Nephron (organoid): ENCODE data around the gene NR5A2.
"Not testable (repeated sequence)": the region's sequence is repeated elsewhere in the genome, so short reads cannot be mapped to it uniquely, and the experiment has no call there.

Experiments used
- H3K27ac Mint-ChIP-seq, 3 experiments: 2 replicates each; pipeline ENCODE4 v1.8.0; 2020; ENCODE audit warnings: mixed read lengths in 3 of 3, mild to moderate bottlenecking in 2 of 3, moderate library complexity in 1 of 3
- H3K27me3 Mint-ChIP-seq: 2 replicates; pipeline ENCODE4 v1.8.0; 2021; ENCODE audit warnings: low read depth, mild to moderate bottlenecking, moderate library complexity, mixed read lengths
- H3K36me3 Mint-ChIP-seq: 2 replicates; pipeline ENCODE4 v1.8.0; 2020; ENCODE audit warnings: low read depth, mixed read lengths
- H3K4me1 Mint-ChIP-seq: 2 replicates; pipeline ENCODE4 v1.8.0; 2020; ENCODE audit warnings: mixed read lengths
- H3K4me3 Mint-ChIP-seq, 3 experiments: 2 replicates each; pipeline ENCODE4 v1.8.0; 2020; ENCODE audit warnings: mild to moderate bottlenecking in 3 of 3, mixed read lengths in 3 of 3, moderate library complexity in 2 of 3
- H3K9me3 Mint-ChIP-seq: 2 replicates; pipeline ENCODE4 v1.8.0; 2020; ENCODE audit warnings: mixed read lengths
- TF ChIP-seq, protein P1 (sequence below), 3 experiments: fragments of 200-600 bp; sonication (generic); IDR thresholded peaks; one replicate each; pipeline ENCODE4 v1.5.0; 2021; ENCODE audit warnings: antibody characterized with exemption in 3 of 3; ENCODE audit not compliant: unreplicated experiment in 3 of 3

The NR5A2 gene

DNA sequence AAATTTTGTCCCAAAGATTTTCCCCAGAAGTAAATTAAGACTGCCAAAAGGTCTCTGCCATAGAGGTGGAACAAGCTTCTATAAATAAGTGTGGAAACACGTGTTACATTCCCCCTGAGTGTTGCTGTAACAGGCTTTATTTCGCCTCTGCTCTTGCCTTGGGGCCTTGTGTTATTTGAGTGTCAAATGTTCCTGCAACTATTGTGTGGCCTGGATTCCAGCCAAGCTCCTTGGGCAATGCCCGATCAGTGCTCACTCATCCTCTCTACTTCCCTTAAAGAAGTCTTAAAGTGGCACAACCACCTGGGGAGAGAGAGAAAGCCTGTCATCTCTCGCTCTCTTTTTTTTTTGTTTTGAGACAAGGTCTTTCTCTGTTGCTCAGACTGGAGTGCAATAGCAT is 156.7 kb downstream of the NR5A2 start:
- H3K4me1 Mint-ChIP-seq = peaks cover 17% of the 10 kb centered on the region
- no peak overlapping the region for H3K4me3 Mint-ChIP-seq

DNA sequence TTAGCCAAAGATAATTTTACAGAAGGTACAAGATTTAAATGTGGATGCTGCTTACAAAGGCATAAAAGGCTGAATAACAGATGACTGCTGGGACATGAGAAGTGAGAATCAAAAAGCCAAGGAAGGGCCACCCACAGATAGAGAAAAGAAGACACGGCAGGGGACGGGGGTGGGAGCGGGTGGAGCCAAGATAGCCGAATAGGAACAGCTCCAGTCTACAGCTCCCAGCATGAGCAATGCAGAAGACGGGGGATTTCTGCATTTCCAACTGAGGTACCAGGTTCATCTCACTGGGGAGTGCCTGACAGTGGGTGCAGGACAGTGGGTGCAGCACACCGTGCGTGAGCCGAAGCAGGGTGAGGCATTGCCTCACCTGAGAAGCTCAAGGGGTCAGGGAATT is 157.7 kb downstream of the NR5A2 start:
- Mint-ChIP-seq H3K9me3 (peaks cover 14% of the 10 kb centered on the region), H3K4me1 (peaks cover 12% of the 10 kb centered on the region)
- not testable (repeated sequence) for H3K27ac Mint-ChIP-seq, H3K36me3 Mint-ChIP-seq, H3K27me3 Mint-ChIP-seq, H3K4me3 Mint-ChIP-seq

More for the DNA sequence above, 156.7 kb downstream of the NR5A2 start:
- Mint-ChIP-seq H3K9me3 (peaks cover 14% of the 10 kb centered on the region), H3K27ac (peak overlapping the region in 2 of 3 experiments; percentile 7 to 22), H3K36me3 (peaks cover 4% of the 10 kb centered on the region), H3K27me3 (peaks cover 7% of the 10 kb centered on the region)
- TF ChIP-seq, protein P1, sequence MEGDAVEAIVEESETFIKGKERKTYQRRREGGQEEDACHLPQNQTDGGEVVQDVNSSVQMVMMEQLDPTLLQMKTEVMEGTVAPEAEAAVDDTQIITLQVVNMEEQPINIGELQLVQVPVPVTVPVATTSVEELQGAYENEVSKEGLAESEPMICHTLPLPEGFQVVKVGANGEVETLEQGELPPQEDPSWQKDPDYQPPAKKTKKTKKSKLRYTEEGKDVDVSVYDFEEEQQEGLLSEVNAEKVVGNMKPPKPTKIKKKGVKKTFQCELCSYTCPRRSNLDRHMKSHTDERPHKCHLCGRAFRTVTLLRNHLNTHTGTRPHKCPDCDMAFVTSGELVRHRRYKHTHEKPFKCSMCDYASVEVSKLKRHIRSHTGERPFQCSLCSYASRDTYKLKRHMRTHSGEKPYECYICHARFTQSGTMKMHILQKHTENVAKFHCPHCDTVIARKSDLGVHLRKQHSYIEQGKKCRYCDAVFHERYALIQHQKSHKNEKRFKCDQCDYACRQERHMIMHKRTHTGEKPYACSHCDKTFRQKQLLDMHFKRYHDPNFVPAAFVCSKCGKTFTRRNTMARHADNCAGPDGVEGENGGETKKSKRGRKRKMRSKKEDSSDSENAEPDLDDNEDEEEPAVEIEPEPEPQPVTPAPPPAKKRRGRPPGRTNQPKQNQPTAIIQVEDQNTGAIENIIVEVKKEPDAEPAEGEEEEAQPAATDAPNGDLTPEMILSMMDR (IDR thresholded peaks at IDR 0.05; ENCODE audit: unreplicated experiment in 3 of 3) = no peak

DNA sequence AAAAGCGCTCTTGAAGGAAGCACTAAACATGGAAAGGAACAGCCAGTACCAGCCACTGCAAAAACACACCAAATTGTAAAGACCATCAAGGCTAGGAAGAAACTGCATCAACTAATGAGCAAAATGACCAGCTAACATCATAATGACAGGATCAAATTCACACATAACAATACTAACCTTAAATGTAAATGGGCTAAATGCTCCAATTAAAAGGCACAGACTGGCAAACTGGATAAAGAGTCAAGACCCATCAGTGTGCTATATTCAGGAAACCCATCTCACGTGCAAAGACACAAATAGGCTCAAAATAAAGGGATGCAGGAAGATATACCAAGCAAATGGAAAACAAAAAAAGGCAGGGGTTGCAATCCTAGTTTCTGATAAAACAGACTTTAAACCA is 159.8 kb downstream of the NR5A2 start:
- not testable (repeated sequence) for H3K27me3 Mint-ChIP-seq, H3K36me3 Mint-ChIP-seq, H3K4me3 Mint-ChIP-seq, H3K27ac Mint-ChIP-seq
- Mint-ChIP-seq H3K9me3 (peaks cover 17% of the 10 kb centered on the region), H3K4me1 (peaks cover 12% of the 10 kb centered on the region)

DNA sequence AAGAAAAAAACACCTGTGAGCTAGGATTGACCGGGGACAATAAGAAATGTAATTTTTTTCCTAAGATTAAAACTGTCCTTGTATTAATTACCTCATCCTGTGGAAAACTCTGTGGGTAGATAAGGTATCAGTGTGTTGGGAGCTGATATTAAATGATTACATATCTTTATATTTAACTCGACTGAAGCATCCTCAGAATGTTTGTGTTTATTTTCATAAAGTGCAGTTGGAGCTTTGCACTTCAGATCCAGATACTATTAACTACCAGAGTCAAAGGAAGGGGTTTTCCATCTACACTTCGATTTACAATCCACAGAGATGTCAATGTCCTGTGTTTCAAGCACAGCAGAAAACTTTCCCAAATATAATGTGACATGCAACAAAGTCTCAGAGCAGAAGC is 164.5 kb downstream of the NR5A2 start:
- Mint-ChIP-seq H3K4me1 (no peaks in the 10 kb centered on the region), H3K27me3 (no peaks in the 10 kb centered on the region), H3K27ac (no peak overlapping the region), H3K9me3 (peaks cover 12% of the 10 kb centered on the region), H3K36me3 (no peaks in the 10 kb centered on the region), H3K4me3 (no peak overlapping the region)
- TF ChIP-seq, protein P1 (IDR thresholded peaks at IDR 0.05; ENCODE audit: unreplicated experiment in 3 of 3) = no peak

DNA sequence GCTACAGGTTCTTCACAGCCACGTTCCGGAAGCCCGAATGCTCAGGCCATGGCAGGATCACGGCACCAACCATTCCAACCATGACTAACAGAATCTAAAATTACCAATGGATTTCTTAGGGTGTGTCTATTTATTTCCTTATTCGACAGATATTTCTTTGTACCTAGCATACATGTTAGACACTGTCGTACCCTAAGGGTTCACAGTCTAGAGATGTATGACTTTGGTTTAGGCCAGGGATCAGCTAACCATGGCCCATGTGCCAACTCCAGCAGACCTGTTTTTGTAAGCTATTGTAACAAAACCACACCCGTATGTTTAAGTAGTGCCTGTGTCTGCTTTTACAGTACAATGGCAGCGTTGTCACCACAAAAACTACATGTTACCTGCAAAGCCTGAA is 167.0 kb downstream of the NR5A2 start:
- no peaks in the 10 kb centered on the region for H3K4me1 Mint-ChIP-seq
- H3K4me3 Mint-ChIP-seq = no peak overlapping the region
- H3K27me3 Mint-ChIP-seq = peaks cover 4% of the 10 kb centered on the region
- no peak overlapping the region for H3K27ac Mint-ChIP-seq
- TF ChIP-seq, protein P1 (IDR thresholded peaks at IDR 0.05; ENCODE audit: unreplicated experiment in 3 of 3) = no peak
- no peaks in the 10 kb centered on the region for H3K36me3 Mint-ChIP-seq
- peaks cover 3% of the 10 kb centered on the region for H3K9me3 Mint-ChIP-seq

DNA sequence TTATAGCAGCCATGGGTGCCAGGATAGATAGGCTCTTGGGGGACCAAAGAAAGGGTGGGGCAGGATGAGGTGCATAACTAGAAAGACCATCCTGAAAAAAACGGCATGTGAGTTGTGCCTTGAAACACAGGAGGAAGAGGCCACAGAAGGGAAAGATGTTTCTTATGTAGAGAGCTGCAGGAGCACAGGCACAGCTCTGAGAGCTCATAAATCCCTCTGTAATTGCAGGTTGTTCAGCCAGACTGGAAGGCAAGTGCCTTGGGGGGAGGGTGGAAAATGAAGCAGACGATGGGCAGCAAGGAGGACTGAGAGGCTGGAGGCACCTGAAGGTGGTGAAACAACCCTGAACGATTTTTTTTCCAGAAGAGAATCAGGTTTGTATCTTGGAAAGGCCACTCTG is 170.7 kb downstream of the NR5A2 start:
- Mint-ChIP-seq H3K9me3 (peaks cover 3% of the 10 kb centered on the region), H3K4me1 (no peaks in the 10 kb centered on the region), H3K4me3 (no peak overlapping the region), H3K36me3 (no peaks in the 10 kb centered on the region), H3K27me3 (peaks cover 4% of the 10 kb centered on the region), H3K27ac (no peak overlapping the region)
- TF ChIP-seq, protein P1 (IDR thresholded peaks at IDR 0.05; ENCODE audit: unreplicated experiment in 3 of 3) = no peak

DNA sequence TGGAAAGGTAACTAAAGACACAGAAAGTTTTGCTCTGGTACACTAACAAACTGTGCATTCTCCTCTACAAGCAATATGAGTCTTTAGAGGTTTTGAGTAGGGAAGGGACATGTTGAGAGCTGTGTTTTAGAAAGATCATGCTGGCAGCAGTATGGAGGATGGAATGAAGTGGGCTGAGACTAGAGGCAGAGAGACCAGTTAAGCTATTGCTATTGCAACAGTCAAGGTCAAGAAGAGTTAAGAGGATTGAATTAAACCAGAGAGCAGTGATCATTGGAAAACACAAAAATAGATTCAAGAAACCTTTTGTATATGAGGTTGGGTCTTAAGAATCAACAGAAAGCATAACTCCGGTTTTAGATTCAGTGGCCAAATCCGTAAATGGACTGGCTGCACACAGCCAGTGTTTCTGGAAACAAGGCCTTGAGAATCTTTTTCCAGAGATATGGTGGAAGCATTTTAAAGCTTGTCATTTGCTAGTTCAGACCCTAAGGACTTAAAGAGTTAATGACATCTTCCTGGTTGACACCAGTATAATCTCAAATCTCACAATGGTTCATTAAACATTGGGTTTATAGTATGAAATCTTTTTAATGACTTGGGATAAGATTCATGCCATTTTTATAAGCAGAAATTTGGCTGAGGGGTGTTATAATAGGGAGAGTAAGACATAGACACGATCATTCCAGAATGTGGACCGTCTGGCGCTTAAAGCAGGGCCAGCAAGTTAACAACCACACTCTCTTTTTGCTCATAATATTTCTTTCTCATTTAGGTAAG is 177.9 kb downstream of the NR5A2 start:
- Mint-ChIP-seq H3K4me3 (no peak overlapping the region), H3K27me3 (no peaks in the 10 kb centered on the region), H3K36me3 (no peaks in the 10 kb centered on the region), H3K9me3 (no peaks in the 10 kb centered on the region), H3K27ac (no peak overlapping the region), H3K4me1 (no peaks in the 10 kb centered on the region)
- TF ChIP-seq, protein P1 (IDR thresholded peaks at IDR 0.05; ENCODE audit: unreplicated experiment in 3 of 3) = no peak
